ENCODE data around the gene RAB34.
A peak's percentile ranks its signal among the peaks of the same experiment; 100 is the strongest.
"Not testable (repeated sequence)": the region's sequence is repeated elsewhere in the genome, so short reads cannot be mapped to it uniquely, and the experiment has no call there.

RAB34 gene

DNA sequence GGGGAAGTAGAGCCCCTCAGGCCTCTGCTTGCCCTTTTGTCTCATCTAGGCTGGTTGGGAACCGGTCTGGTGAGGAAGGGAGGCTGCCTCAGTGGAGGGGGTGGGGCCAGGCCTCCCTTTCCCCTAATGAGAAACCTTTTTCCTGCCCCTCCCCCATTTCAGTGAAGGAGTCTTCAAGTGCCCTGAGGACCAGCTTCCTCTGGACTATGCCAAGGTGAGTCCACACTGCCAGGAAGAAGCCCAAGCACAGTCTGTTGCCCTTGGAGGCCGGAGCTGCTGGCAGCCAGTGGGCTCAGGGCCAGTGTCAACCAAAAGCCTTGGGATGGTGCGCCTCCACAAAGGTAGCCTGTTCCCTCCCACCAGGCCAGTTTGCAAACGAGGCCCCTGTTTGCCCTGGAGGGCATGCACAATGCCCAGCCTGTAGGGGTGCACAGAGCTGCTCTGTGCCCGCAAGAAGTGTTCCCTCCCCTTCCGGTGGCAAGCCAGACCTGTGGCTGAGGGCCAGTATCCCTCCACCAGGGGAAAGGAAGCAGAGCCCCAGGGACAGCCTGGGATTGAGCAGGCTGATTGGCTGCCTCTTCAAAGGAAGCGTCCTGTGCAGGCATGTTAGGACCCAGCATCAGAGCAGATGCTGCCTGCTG lies 29.5 kb upstream of the RAB34 start:
- peak overlapping the region in 15 of 21 experiments; percentile 8 to 98 (median 93) for H3K27ac ChIP-seq
- H3K4me3 ChIP-seq: peak overlapping the region in 1 of 7 experiments; percentile 58

DNA sequence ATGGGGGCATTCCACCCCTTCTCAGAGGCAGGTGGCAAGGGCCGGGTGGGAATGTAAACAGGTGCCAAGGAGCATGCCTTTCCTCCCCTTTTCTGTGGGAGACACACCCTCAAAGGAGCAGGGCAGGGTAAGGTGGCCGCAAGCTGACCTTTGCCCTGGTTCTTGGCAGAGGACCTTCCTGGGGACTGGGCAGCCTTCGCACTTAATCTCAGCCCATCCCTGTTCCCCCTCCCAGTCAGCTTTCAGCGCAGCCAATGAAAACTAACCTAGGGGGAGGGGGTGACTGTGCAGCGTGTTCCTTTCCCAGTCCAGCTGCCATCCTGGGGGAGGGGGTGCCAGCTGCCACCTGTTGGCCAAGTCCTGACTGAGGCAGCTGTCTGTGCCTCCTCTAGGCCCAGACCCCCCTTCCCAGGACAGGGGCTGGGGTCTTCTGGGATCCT lies 29.0 kb upstream of the RAB34 start:
- peak overlapping the region in 3 of 7 experiments; percentile 58 to 82 (median 66) for H3K4me3 ChIP-seq
- peak overlapping the region in 16 of 21 experiments; percentile 8 to 98 (median 93) for H3K27ac ChIP-seq

DNA sequence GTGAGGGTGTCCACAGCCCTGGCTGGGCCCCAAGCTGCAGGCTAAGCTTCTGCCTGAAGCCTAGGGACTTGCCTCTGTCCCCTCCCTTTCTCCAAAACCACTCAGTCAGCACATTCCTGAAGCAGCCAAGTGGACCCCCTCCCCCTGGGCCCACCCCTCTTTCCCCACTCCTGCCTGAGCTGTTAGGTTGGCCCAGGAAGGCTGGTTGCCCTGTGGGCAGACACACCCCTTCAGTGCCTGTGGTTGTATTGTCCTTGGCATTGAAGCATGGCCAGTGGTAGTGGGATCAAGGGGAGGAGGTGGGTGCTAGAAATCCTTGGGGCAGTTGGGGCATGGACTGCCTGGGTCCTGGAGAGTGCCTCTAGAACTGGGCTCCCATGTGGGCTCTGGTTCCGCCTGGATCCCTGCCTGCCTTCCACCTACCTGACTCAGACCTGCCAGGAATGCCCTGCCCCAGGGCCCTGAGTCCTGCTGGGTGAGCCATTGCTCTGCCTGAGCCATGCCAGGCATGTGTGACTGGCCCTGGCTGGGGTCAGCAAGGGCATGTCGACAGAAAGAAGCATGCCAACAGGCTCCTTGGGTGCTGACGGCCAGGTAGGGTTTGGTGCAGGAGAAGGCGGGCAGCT lies 28.2 kb upstream of the RAB34 start:
- Histone ChIP-seq H3K27ac (peak overlapping the region in 20 of 21 experiments; percentile 75 to 98 (median 93)), H3K4me3 (peak overlapping the region; percentile 45 to 84 (median 72))

DNA sequence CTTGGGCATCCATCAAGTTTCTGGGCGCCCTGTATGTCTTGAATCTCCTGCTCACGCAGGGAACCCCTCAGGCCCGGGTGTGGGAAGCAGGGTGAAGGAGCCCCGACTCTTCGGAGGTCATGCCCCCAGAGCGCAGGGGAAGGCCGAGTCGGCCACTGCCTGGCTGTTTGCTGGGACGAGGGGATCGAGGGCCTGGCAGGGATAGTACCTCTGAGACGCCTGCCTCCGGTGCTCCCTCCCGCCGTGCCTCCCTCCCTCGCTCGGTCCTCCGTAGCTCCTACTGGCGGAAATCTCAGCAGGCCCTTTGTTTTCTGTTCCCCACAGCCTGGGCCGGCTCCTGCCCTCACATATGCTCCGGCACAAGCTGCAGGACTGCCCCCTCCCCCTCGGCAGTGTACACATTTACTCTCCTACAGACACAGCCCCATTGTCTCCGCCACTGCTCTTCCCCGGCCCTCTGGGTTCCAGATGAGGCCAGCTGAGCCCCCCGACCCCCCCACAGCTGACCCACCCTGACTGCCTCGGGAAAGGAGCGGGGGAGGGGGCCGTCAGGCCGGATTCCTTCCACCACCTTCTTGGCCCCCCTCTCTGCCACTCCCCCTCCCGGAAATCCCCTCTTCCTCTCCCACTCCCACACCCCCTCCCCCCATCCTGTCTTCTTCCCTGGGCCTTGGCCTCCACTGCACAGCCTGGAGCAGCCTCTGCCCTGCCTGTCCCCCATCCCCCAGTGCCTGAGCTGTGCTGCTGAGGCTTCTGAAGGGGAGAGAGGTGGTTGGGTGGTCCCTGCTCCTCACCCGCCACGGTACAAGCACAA lies 27.5 kb upstream of the RAB34 start:
- Histone ChIP-seq H3K4me3 (peak overlapping the region; percentile 45 to 84 (median 72)), H3K27ac (peak overlapping the region; percentile 75 to 98 (median 93))

DNA sequence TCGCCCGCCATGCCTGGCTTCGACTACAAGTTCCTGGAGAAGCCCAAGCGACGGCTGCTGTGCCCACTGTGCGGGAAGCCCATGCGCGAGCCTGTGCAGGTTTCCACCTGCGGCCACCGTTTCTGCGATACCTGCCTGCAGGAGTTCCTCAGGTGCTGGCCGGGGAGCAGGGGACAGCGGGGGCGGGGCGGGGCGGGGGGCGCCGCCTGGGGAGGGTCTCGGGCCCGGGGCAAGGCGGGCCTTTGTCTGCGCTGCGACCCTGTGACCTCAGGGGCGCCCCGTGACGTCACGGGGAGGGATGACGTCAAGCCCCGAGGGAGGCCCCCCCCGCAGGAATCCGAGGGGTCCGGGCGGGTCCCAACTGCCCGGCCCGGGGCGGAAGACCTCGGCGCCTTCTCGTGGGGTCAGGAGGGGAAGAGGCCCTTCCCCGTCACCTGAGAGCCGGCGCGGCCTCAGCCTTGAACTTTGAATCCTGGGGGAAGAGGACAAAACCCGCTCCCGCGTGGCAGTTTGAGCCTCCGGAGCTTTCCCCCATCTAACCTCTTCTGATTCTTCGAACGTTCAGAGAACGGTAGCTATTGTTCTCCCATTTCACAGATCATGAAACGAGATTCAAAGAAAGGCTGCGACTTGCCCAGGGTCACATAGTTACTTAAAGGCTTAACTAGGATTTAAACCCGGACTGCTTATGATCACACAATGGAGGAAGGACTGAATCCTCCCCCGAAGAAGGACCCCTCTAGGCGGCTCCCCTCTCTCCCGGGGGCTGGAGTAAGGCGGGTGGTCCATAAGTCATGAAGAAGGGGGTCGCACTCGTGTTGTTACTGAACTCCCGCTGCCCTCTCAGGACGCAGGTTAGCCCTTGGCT lies 26.7 kb upstream of the RAB34 start:
- Histone ChIP-seq H3K4me3 (peak overlapping the region; percentile 45 to 84 (median 72)), H3K27ac (peak overlapping the region; percentile 75 to 98 (median 93))

DNA sequence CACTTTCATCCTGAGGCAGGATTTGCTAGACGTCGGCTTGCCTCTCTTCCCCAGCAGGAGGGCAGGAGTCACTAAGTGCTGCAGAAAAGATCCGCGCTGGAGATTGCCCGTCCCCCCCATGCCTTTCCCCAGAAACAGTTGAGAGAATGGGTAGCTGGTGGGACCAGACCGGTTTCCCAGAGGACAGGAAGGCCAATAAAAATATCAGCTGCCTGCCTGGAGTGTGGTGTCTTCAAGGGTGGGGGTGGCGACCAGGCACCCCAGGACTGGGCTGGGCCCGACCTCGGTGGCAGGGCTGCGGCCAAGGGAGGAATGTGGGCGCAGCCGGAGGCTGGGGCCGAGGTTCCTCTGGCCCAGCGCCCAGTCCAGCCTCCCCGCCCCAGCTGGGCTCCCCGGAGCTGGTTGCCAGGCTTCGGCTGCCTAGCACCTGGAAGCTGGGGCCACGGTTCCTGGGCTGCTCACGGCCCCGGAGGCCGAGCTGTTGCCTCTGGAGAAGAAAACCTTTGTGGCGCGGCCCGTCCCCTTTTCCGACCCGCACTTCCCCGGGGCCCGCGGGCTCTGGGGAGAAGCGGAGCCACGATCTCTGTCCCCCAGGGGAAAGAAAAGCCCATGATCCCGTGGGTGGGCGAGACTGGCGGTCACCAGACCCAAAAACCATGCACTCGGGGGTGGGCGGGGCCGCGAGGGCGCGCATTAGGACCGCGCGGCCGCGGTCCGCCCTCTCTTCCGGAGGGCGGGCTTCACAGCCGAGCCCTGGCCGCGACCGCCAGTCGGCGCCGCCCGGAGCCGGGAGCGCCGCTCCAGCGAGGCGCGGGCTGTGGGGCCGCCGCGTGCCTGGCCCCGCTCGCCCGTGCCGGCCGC lies 25.8 kb upstream of the RAB34 start, which contains the start of gene TRAF4:
Gene TRAF4, plus strand, starts transcription at position 769 of the 861 bp plus-strand sequence. CDS start 102 bp downstream, outside the sequence.
- peak within 1 kb of the TSS; percentile 75 to 98 (median 93) for H3K27ac ChIP-seq
- H3K4me3 ChIP-seq: peak within 1 kb of the TSS; percentile 45 to 84 (median 72)

DNA sequence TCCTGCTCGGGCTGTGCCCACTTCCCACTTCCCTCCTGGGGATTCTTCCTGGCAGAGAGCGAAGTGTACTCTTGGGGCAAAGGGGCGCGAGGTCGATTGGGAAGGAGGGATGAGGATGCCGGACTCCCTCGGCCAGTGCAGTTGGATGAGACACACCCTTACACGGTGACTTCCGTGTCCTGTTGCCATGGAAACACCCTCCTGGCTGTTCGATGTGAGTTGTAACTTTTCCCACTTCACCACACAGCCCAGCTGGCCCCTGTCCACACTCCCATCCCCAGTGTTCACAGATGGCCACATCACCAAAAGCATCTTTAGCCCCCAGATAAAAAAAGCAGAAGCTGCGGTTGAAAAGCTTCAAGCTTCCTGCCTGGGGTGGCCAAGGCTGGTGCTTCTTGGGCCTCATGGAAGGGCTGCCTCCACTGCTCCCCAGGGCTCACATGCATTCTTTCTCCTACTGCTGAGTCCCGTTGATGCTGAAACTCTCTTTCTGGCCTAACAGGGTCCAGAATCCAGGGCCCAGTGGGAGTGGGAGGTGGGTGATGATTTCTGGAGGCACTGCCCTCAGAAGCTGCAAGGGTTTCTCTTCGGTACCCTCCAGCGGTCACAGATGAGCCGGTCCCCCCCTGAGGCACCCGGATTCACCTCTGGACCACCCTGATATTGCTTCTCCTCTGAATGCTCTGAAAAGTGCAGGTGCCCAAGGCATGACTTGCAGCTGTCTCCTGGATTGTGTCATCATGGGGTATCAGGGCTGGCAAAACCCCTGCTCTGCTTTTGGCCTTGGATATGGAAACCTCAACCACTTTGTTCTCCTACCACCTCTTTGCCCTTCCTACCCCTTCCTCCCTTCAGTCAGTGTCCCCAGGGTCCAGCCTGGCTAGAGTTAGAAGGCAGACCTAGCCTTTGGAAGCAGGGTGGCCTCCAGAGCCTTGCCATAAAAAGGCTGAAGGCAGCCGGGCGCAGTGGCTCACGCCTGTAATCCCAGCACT lies 24.0 kb upstream of the RAB34 start:
- H3K27ac ChIP-seq: peak overlapping the region in 6 of 21 experiments; percentile 9 to 98 (median 88)

DNA sequence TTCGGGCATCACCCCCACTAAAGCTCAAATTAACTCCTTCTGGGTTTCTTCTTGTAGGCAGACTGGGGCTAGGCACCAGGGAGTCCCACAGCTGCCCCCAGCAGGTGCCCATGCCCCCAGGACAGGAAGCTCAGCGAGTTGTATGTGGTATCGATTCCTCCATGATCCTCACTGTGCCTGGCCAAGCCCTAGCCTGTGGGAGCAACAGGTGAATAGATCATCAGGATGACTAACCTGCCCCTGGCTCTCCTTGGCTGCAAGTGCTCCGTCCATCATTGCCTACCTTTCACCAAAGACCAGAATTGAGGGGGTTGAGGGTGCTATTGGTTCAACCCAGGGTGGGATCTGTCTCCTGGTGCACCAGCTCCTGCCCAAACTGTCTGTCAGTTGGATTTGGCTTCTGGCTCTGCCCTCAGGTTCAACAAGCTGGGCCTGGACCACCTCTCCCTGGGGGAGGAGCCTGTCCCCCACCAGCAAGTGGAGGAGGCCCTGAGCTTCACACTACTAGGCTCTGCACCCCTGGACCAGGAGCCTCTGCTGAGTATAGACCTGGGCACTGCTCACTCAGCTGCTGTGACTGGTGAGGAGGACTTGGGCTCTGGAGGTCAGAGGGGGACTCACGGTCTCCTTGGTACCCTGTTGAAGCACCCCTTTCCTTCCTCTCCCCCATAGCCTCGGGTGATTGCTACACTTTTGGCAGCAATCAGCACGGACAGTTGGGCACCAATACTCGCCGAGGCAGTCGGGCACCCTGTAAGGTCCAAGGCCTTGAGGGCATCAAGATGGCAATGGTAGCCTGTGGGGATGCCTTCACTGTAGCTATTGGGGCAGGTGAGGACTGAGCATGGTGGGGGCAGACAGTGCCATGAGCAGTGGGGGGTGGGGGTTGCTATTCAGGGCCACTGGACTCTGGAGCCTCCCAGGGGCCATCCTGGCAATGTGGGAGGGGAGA lies 23.0 kb upstream of the RAB34 start:
- no peak overlapping the region for H3K4me3 ChIP-seq

More for the DNA sequence above, 24.0 kb upstream of the RAB34 start:
- no peak overlapping the region for H3K4me3 ChIP-seq

DNA sequence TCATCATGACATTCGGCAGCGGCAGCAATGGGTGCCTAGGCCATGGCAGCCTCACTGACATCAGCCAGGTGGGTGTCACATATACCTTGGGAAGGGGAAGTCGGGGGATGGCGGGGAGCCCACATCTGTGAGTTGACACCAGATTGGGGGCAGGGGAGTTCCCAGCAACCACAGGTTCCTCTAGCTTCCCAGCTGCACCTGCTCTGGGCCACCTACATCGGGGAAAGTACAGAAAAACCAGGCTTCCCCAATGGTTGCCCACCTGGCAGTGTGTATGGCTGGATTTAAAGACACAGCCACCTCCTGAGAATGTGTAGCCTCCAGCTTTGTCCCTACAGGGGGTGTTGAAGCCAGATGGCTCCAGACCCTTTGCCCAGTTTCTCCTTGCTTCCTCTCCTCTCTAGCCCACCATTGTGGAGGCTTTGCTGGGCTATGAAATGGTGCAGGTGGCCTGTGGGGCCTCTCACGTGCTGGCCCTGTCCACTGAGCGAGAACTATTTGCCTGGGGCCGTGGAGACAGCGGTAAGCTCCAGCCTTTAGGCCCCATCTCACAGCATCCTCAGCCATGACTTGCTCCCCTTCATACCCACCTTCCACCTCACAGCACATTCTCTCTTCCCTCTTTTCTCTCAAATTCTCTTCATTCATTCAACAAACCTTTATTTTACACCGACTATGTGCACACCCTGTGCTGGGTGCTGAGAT lies 21.2 kb upstream of the RAB34 start:
- H3K27ac ChIP-seq: peak overlapping the region in 2 of 21 experiments; percentile 17 to 47
- H3K4me3 ChIP-seq: no peak overlapping the region

More for the DNA sequence above, 23.0 kb upstream of the RAB34 start:
- H3K27ac ChIP-seq: peak overlapping the region in 4 of 21 experiments; percentile 25 to 98 (median 50)

DNA sequence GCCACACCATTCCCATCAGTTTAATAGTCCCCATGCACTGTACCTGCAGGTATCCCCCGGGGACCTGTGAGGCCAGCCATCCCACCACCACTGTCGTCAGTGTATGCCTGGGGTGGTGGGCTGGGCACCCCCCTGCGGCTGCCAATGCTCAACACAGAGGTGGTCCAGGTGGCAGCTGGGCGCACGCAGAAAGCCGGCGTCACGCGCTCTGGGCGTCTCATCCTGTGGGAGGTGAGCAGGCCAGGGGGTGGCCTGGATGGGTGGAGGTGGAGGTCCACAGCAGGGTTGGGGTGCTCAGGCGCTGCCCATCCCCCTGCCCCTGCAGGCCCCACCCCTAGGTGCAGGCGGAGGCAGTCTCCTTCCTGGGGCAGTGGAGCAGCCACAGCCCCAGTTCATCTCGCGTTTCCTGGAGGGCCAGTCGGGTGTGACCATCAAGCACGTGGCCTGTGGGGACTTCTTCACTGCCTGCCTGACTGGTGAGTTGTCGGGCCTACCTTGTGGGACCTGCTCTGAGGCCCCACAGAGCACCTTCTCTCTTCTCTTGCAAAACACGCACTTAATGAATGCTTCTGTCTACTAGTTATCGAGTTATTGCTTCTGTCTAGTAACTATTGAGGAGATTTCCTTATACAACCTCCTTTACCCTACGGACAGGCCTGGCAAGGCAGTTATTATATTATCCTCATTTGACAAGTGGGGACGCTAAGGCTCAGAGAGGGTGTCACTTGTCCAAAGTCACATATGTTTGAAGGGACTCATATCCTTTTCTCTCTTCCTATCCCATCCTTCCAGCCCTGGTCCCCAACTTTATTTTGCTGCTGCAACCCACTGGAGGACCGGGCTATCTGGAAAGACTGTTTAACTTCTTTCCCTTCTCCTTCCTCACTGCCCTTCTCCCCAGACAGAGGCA lies 20.4 kb upstream of the RAB34 start:
- Histone ChIP-seq H3K27ac (peak overlapping the region in 2 of 21 experiments; percentile 17 to 54), H3K4me3 (no peak overlapping the region)

DNA sequence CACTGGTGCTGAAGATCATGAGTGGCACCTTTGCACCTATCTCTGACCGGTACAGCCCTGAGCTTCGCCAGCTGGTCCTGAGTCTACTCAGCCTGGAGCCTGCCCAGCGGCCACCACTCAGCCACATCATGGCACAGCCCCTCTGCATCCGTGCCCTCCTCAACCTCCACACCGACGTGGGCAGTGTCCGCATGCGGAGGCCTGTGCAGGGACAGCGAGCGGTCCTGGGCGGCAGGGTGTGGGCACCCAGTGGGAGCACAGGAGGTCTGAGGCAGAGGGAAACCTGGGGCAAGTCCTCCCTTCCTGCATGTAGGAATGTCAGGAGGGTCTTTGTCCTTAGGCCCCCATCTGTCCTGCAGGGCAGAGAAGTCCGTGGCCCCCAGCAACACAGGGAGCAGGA lies 19.6 kb upstream of the RAB34 start:
- Histone ChIP-seq H3K4me3 (no peak overlapping the region), H3K27ac (peak overlapping the region in 1 of 21 experiments; percentile 54)

DNA sequence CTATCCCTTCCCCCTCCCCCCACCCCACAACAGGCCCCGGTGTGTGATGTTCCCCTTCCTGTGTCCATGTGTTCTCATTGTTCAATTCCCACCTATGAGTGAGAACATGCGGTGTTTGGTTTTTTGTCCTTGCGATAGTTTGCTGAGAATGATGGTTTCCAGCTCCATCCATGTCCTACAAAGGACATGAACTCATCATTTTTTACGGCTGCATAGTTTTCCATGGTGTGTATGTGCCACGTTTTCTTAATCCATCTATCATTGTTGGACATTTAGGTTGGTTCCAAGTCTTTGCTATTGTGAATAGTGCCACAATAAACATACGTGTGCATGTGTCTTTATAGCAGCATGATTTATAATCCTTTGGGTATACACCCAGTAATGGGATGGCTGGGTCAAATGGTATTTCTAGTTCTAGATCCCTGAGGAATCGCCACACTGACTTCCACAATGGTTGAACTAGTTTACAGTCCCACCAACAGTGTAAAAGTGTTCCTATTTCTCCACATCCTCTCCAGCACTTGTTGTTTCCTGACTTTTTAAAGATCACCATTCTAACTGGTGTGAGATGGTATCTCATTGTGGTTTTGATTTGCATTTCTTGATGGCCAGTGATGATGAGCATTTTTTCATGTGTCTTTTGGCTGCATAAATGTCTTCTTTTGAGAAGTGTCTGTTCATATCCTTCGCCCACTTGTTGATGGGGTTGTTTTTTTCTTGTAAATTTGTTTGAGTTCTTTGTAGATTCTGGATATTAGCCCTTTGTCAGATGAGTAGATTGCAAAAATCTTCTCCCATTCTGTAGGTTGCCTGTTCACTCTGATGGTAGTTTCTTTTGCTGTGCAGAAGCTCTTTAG lies 18.5 kb upstream of the RAB34 start:
- not testable (repeated sequence) for H3K4me3 ChIP-seq, H3K27ac ChIP-seq

DNA sequence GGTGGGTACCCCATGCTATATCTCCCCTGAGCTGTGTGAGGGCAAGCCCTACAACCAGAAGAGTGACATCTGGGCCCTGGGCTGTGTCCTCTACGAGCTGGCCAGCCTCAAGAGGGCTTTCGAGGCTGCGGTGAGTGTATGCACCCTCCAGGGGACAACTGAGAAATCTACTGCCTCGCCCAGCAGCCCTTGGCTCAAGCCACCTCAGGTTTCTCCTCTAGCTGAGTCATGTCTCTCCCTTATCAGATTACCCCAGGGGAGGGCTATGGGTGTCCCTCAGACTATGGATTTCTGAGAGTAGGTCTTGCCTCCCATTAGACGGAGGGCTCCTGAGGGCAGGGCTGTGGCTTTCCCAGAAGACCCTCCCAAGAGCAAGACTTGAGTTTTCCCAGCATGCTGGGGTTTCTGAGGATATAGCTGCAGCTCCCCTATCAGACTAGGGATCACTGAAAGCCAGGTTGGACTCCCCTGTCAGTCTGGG lies 17.6 kb upstream of the RAB34 start:
- no peak overlapping the region for H3K27ac ChIP-seq
- no peak overlapping the region for H3K4me3 ChIP-seq

Data from skin epidermis (tissue), 12 donors.